ELF-1 (cell line): Measurements from ENCODE around the gene NBAS.

ENCODE experiments used
- DNase-seq: peaks from one replicate; pipeline ENCODE4 v3.0.0-alpha.2; 2016; ENCODE audit warnings: low read depth, low spot score

NBAS gene

DNA sequence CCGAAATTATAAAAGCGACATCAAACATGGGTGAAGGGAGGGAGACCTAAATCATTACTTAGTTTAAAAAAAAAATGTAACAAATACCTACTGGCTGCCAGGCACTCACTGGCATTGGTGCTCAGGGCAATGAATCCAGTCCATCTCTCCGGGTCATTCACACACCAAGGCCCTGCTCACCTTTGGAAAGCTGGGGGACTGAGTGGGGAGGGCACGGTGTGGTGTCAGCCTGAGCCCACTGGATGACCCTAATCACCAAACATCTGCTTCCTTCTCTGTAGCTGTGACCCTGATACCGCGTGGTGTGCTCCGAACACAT lies 30.2 kb upstream of the NBAS start:
- DNase-seq: no peak

- peak; percentile 61 for DNase-seq
These were observed 27.3 kb upstream of the NBAS start for GRCh38 chr2:15588329-15588919.

DNA sequence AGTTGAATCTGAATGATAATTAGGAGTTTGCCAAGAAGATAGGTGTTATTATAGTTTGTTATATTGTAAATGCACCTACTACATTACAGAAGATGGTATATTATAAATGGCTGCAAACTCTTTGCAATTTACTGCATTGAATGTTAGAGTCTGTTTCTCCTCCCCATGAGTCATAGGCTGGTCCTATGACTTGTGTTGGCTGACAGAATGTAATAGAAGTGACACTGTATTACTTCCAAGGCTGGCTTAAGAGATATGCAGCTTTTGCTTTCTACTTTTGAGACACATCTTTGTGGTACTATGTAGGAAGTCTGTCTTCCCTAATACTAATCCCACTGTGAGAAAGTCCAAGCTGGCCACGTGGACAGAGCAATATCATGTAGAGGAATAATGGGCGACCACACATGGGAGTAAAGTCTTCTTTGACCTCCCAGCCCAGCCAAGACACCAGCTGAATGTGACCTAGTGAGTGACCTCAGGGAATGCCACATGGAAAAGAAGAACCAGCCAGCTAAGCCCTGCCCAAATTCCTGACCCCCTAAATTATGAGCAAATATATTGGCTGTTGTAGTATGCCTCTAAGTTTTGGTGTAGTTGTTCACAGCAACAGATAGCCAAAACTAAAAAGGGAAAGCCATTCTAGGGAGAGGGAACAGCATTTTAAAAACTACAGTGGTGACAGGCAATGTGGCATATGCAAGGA lies 23.8 kb upstream of the NBAS start:
- DNase-seq: no peak

DNA sequence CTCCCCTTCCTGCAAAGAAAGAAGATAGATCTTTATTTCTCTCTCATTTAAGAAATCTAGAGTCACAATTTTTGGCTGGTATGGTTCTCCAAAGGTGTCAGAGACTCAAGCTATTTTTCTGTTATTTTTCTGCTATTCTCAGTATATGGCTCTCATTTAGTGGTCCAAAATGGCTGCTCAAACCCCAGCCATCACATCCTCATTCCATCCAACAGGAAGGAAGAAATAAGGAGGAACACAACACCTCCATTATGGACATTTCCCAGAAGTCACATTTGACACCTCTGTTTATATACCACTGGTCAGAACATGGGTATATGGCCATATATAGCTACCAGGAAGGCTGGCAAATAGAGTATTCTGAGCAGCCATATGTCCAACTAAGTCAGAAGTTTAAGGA lies 23.2 kb upstream of the NBAS start:
- no peak for DNase-seq

- DNase-seq: no peak
These were observed 22.7 kb upstream of the NBAS start for GRCh38 chr2:15583826-15584225.

DNA sequence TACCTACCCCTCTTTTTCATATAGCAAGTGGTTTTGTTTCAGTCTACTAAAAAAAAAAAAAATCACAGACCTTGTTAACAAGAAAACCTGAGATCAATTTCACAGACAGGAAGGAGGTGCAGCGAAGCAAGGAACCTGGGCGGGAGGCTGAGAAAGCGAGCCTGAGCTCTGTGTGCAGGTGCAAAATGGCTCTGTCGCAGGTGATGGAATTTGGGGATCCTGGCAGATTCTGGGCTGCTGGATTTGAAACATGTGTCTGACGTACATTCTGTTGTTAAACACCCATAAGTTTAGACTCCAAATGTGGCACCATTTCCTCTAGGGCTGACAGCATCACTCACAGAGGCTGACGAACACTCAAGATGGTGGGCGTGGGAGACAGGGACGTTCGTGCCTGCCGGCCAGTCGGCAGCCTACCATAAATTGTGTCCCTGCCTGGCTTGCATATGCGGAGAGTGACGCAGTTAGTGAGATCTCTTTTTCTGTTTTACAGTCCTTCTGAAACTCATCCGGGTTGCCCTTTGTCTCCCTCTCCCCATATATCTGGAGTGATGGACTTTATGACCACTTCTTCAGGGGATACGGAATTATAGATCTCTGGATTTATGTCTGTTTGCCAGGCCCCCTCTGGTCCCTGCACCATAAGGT lies 21.7 kb upstream of the NBAS start:
- no peak for DNase-seq

GRCh38 chr2:15580451-15580850 lies 19.3 kb upstream of the NBAS start:
- DNase-seq: no peak

DNA sequence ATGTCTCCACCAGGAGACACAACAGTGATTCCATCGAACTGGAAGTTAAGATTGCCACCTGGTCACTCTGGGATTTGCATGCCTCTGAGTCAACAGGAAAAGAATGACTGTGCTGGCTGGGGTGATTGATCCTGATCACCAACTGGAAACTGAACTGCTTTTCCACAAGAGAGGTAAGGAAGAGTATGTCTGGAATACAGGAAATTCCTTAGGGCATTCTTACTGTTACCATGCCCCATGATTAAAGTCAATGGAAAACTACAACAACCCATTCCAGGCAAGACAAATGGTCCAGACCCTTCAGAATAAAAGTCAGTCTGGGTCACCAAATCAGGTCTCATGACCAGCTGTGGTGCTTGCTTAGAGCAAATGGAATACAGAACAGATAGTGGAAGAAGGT lies 18.5 kb upstream of the NBAS start:
- peak; percentile 46 for DNase-seq

DNA sequence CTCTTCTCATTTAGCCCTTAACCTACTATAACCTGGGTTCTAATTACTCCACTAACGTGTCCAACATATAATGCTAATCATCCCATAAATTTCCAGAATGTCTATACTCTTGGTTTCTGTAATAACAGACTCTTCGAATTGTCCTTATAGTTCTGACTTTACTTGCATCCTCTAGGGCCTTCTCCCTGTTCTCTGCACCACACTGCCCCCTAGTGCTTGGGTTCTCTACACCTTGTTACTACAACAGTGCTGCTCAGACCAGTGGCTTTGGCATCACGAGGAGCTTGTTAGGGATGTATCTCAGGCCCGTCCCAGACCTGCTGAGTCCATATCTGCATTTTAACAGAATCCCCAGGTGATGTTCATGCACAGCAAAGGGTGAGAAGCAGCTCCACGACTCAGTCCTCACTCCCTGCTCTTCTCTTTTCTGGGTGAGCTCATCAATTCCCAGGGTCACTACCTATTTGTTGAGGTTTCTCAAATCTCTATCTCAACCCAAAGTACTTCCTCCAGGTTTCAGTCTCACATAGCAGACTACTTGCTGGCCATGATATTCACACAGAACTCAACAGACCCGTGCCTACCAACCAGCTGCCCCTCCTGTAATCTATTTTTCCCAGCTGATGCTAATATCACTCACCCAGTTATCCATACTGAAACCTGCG lies 16.1 kb upstream of the NBAS start:
- DNase-seq: peak; percentile 76

- no peak for DNase-seq
These were observed 10.6 kb upstream of the NBAS start for GRCh38 chr2:15571729-15572128.

- DNase-seq: no peak
These were observed 9.0 kb upstream of the NBAS start for GRCh38 chr2:15570104-15570503.

- DNase-seq: no peak
These were observed 7.7 kb upstream of the NBAS start for GRCh38 chr2:15568874-15569273.

DNA sequence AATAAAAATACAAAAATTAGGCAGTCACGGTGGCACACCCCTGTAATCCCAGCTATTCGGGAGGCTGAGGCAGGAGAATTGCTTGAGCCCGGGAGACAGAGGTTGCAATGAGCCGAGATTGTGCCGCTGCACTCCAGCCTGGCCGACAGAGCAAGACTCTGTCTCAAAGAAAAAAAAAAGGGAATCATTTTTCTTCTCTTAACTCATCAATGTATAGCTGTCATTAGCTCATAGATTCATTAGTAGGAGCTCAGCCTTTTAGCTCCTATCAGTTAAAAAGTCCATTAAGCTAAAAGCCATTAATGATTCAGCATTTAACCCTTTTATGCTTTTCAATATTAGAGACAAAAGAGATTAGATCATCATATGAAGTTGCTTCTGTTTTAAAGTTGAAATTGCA lies 5.8 kb upstream of the NBAS start:
- no peak for DNase-seq

- DNase-seq: no peak
These were observed 5.0 kb upstream of the NBAS start for GRCh38 chr2:15565994-15566671.

GRCh38 chr2:15565392-15565791 lies 4.3 kb upstream of the NBAS start:
- DNase-seq: no peak

DNA sequence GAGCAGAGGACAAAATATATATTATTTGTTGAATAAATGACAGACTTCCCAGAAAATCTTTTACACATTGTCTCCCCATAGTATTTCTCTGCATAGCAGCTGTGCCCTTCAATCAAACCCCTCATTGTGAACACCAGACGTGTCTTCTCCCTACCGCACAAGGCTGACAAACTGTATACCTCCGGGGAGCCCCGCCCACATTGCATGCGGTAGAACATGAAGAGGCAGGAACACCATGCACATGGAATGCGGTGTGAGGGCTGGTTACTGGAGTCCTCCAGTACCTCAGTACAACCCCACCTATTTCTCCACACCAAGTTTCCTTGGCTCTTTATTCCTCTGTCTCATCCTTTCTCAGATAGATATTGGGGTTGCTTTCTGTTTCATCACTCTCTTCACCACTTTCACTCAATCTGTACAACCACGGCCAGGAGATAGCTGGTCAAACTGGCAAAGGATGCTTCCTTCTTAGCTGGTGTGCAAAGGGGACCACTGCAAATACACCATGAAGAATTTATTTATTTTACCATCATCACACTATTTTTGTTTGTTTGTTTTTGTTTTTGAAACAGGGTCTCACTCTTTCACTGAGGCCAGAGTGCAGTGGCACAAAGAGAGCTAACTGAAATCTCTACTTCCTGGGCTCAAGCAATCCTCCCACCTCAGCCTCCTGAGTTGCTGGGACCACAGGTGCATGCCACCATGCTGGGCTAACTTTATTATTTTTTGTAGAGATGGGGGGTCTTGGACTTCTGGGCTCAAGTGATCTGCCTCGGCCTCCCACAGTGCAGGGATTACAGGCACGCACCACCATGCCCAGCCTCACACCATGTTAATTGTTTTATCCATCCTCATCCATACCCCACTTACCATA lies 2.3 kb upstream of the NBAS start:
- no peak for DNase-seq

DNA sequence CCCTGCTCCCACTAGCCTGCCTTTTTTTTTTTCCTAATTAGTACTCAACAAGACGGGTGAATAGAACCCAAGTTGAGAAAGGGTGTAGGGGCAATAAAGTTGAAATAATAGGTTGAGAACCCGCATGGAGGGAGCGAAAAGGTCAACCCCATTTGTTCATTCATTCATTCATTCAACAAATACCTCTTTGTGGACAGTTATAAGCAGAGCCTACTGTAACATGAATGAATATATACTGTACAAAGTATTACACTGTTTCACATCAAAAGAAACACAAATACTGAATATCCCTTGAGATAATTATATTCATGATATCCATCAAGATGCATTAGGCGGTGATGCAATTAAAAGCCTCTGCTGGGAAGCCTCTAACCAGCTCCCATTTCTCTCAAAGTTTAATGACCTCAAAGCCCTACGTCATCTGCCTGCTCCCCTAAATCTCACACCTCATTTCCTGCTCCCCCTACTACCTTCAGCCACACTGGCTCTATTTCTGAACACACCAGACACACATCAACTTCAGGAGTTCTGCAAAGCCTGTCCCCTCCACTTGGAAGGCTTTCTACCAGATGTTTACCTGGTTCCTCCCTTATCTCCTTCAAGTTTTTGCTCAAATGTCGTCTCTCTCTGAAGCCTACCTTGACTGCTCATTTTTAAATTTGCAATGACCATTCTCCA lies 1.4 kb upstream of the NBAS start:
- DNase-seq: no peak

GRCh38 chr2:15561574-15562344 lies 625 bp upstream of the NBAS start:
- DNase-seq: peak; percentile 38

- peak; percentile 51 for DNase-seq
These were observed 770 bp downstream of the NBAS start for GRCh38 chr2:15560140-15560987.
